ENCODE measurements around the gene PTGES3. TPM values are rescaled to one million over a fixed set of nuclear protein-coding genes. Genes with fewer than 3 reads are reported as not detected.
A peak's percentile ranks its signal among the peaks of the same experiment; 100 is the strongest.

The PTGES3 gene
- total RNA-seq, 1 experiment from 2014 or later = 394 TPM

DNA sequence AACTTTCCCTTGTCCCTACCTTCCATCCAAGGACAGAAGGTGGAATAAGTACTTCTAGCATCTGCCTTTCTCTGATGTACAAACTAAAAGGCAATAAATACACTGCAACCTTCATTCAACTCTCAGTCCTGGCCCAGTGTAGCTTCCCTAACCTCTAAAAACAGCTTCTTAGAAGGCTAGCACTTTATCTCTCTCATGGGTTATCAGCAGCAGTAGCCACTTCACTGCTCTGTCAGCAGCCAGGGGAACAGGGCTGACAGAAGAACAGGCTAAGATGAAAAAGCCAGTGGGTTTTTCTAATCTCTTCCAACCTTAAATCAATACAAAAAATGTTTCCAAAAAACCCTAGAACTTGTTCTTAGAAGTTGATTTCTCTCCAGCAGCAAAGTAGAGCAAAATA lies 71.2 kb downstream of the PTGES3 start:
- ATAC-seq (no peak), DNase-seq (ENCODE audit: low spot score) (no peak)
- H3K27ac Mint-ChIP-seq = peak overlapping the region; percentile 40; the same call in 1 of the 2 replicates
- no peaks in the 10 kb centered on the region for H3K27me3 Mint-ChIP-seq (ENCODE audit: low read depth)
- no peaks in the 10 kb centered on the region for H3K4me1 Mint-ChIP-seq
- CTCF ChIA-PET = no interaction called here
- POLR2A ChIA-PET = no interaction called here
- TF ChIP-seq JUN (CRISPR knock-in tag; IDR thresholded peaks at IDR 0.05) = no peak
- TF ChIP-seq ZNF138 (CRISPR knock-in tag; conservative IDR thresholded peaks at IDR 0.05) = no peak
- TF ChIP-seq, protein P1, sequence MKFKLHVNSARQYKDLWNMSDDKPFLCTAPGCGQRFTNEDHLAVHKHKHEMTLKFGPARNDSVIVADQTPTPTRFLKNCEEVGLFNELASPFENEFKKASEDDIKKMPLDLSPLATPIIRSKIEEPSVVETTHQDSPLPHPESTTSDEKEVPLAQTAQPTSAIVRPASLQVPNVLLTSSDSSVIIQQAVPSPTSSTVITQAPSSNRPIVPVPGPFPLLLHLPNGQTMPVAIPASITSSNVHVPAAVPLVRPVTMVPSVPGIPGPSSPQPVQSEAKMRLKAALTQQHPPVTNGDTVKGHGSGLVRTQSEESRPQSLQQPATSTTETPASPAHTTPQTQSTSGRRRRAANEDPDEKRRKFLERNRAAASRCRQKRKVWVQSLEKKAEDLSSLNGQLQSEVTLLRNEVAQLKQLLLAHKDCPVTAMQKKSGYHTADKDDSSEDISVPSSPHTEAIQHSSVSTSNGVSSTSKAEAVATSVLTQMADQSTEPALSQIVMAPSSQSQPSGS (CRISPR knock-in tag; IDR thresholded peaks at IDR 0.05; ENCODE audit: borderline replicate concordance, low read depth) = no peak
- no peak for TF ChIP-seq ATF6 (CRISPR knock-in tag; IDR thresholded peaks at IDR 0.05)
- no peak for TF ChIP-seq ZNF263 (CRISPR knock-in tag; IDR thresholded peaks at IDR 0.05; ENCODE audit: low read depth)
- TF ChIP-seq CREM (CRISPR knock-in tag; IDR thresholded peaks at IDR 0.05) = no peak
- TF ChIP-seq TP53 (CRISPR knock-in tag; IDR thresholded peaks at IDR 0.05) = no peak
- H3K9me3 Mint-ChIP-seq = no peaks in the 10 kb centered on the region
- no peak overlapping the region for H3K4me3 Mint-ChIP-seq
- peaks cover 51% of the 10 kb centered on the region for H3K36me3 Mint-ChIP-seq

DNA sequence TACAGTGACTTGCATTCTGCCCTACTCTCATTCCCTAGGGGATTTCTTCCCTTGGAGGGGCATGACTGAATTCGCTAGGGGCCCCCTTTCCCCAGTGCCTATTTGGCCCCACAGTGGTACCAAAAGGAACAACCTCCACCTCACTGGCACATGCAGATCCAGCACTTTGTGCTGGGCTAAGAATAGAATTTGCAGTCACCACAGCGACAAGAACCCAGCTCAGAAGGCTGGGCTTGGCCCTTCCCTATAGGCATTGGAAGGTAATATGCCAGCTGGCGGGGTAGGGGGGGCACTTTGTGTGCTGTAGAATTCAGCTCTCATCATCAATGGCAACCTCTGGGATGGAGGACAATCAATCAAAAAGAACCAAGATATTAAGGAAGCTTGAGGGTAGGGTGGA lies 71.8 kb downstream of the PTGES3 start:
- ChIA-PET CTCF (interaction anchor here (2.6 kb wide), 1 partner anchor 20 kb away, joined by 17 read pairs; no protein-coding TSS in a partner anchor), POLR2A (no interaction called here)
- no peak for TF ChIP-seq SMAD4 (CRISPR knock-in tag; IDR thresholded peaks at IDR 0.05)
- no peak for TF ChIP-seq ZBTB21 (CRISPR knock-in tag; IDR thresholded peaks at IDR 0.05; ENCODE audit: borderline replicate concordance)
- TF ChIP-seq, protein P1 (CRISPR knock-in tag; IDR thresholded peaks at IDR 0.05; ENCODE audit: borderline replicate concordance, low read depth) = no peak
- no peak for TF ChIP-seq IRF1 (CRISPR knock-in tag; IDR thresholded peaks at IDR 0.05)
- TF ChIP-seq ZNF263 (CRISPR knock-in tag; IDR thresholded peaks at IDR 0.05; ENCODE audit: low read depth) = no peak
- TF ChIP-seq NR1H2 (CRISPR knock-in tag; IDR thresholded peaks at IDR 0.05) = no peak
- TF ChIP-seq, protein P2, sequence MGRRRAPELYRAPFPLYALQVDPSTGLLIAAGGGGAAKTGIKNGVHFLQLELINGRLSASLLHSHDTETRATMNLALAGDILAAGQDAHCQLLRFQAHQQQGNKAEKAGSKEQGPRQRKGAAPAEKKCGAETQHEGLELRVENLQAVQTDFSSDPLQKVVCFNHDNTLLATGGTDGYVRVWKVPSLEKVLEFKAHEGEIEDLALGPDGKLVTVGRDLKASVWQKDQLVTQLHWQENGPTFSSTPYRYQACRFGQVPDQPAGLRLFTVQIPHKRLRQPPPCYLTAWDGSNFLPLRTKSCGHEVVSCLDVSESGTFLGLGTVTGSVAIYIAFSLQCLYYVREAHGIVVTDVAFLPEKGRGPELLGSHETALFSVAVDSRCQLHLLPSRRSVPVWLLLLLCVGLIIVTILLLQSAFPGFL (CRISPR knock-in tag; IDR thresholded peaks at IDR 0.05; ENCODE audit: borderline replicate concordance) = no peak
- no peak for TF ChIP-seq USF1 (CRISPR knock-in tag; IDR thresholded peaks at IDR 0.05)
- no peak for TF ChIP-seq RORB (CRISPR knock-in tag; IDR thresholded peaks at IDR 0.05)
- no peak for TF ChIP-seq GTF2I (CRISPR knock-in tag; conservative IDR thresholded peaks at IDR 0.05)
- TF ChIP-seq TEAD1 (CRISPR knock-in tag; IDR thresholded peaks at IDR 0.05) = no peak
- TF ChIP-seq, protein P3, sequence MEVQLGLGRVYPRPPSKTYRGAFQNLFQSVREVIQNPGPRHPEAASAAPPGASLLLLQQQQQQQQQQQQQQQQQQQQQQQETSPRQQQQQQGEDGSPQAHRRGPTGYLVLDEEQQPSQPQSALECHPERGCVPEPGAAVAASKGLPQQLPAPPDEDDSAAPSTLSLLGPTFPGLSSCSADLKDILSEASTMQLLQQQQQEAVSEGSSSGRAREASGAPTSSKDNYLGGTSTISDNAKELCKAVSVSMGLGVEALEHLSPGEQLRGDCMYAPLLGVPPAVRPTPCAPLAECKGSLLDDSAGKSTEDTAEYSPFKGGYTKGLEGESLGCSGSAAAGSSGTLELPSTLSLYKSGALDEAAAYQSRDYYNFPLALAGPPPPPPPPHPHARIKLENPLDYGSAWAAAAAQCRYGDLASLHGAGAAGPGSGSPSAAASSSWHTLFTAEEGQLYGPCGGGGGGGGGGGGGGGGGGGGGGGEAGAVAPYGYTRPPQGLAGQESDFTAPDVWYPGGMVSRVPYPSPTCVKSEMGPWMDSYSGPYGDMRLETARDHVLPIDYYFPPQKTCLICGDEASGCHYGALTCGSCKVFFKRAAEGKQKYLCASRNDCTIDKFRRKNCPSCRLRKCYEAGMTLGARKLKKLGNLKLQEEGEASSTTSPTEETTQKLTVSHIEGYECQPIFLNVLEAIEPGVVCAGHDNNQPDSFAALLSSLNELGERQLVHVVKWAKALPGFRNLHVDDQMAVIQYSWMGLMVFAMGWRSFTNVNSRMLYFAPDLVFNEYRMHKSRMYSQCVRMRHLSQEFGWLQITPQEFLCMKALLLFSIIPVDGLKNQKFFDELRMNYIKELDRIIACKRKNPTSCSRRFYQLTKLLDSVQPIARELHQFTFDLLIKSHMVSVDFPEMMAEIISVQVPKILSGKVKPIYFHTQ (CRISPR knock-in tag; IDR thresholded peaks at IDR 0.05) = no peak
- TF ChIP-seq TEAD4 (CRISPR knock-in tag; IDR thresholded peaks at IDR 0.05) = no peak
- TF ChIP-seq PRDM15 (CRISPR knock-in tag; IDR thresholded peaks at IDR 0.05) = no peak
- TF ChIP-seq NR3C1 (CRISPR knock-in tag; conservative IDR thresholded peaks at IDR 0.05; ENCODE audit: low read depth) = no peak
- TF ChIP-seq FOXJ3 (CRISPR knock-in tag; IDR thresholded peaks at IDR 0.05; ENCODE audit: borderline replicate concordance) = no peak
- no peak for TF ChIP-seq CREM (CRISPR knock-in tag; IDR thresholded peaks at IDR 0.05)

More for the DNA sequence above, 71.8 kb downstream of the PTGES3 start:
- Mint-ChIP-seq H3K4me3 (no peak overlapping the region), H3K9me3 (no peaks in the 10 kb centered on the region), H3K36me3 (peaks cover 58% of the 10 kb centered on the region), H3K27ac (no peak overlapping the region), H3K27me3 (ENCODE audit: low read depth) (no peaks in the 10 kb centered on the region), H3K4me1 (no peaks in the 10 kb centered on the region)
- DNase-seq (ENCODE audit: low spot score) = no peak
- no peak for ATAC-seq
